IPS-11a (cell line): Measurements from ENCODE around the gene ADCY2.

ENCODE experiments used
- H3K4me3 ChIP-seq: one replicate; pipeline ENCODE4 v1.5.1; 2013; ENCODE audit warnings: low read depth, low read length, control low read depth

ADCY2 gene

GRCh38 chr5:7657153-7657552 lies 261.2 kb downstream of the ADCY2 start:
- no peak overlapping the region for H3K4me3 ChIP-seq

GRCh38 chr5:7659420-7659819 lies 263.5 kb downstream of the ADCY2 start:
- no peak overlapping the region for H3K4me3 ChIP-seq

GRCh38 chr5:7662289-7662688 lies 266.4 kb downstream of the ADCY2 start:
- no peak overlapping the region for H3K4me3 ChIP-seq

GRCh38 chr5:7663808-7664207 lies 267.9 kb downstream of the ADCY2 start:
- H3K4me3 ChIP-seq = no peak overlapping the region

GRCh38 chr5:7664208-7664607 lies 268.3 kb downstream of the ADCY2 start:
- no peak overlapping the region for H3K4me3 ChIP-seq

GRCh38 chr5:7667216-7667767 lies 271.4 kb downstream of the ADCY2 start:
- no peak overlapping the region for H3K4me3 ChIP-seq

- no peak overlapping the region for H3K4me3 ChIP-seq
Observed at GRCh38 chr5:7668161-7668560, 272.2 kb downstream of the ADCY2 start.

GRCh38 chr5:7668627-7669026 lies 272.7 kb downstream of the ADCY2 start:
- H3K4me3 ChIP-seq = no peak overlapping the region

GRCh38 chr5:7671381-7671993 lies 275.5 kb downstream of the ADCY2 start:
- H3K4me3 ChIP-seq = no peak overlapping the region

- H3K4me3 ChIP-seq = no peak overlapping the region
Observed at GRCh38 chr5:7673658-7674057, 277.7 kb downstream of the ADCY2 start.

GRCh38 chr5:7676455-7676854 lies 280.5 kb downstream of the ADCY2 start:
- no peak overlapping the region for H3K4me3 ChIP-seq

- H3K4me3 ChIP-seq = no peak overlapping the region
Observed at GRCh38 chr5:7678030-7678429, 282.1 kb downstream of the ADCY2 start.

- no peak overlapping the region for H3K4me3 ChIP-seq
Observed at GRCh38 chr5:7679663-7680062, 283.7 kb downstream of the ADCY2 start.

GRCh38 chr5:7680260-7680659 lies 284.3 kb downstream of the ADCY2 start:
- H3K4me3 ChIP-seq = no peak overlapping the region

- H3K4me3 ChIP-seq = no peak overlapping the region
Observed at GRCh38 chr5:7682379-7682778, 286.4 kb downstream of the ADCY2 start.

GRCh38 chr5:7683753-7684152 lies 287.8 kb downstream of the ADCY2 start:
- no peak overlapping the region for H3K4me3 ChIP-seq

- no peak overlapping the region for H3K4me3 ChIP-seq
Observed at GRCh38 chr5:7684826-7685225, 288.9 kb downstream of the ADCY2 start.

GRCh38 chr5:7686794-7687193 lies 290.9 kb downstream of the ADCY2 start:
- H3K4me3 ChIP-seq = no peak overlapping the region

GRCh38 chr5:7690557-7690956 lies 294.6 kb downstream of the ADCY2 start:
- no peak overlapping the region for H3K4me3 ChIP-seq

GRCh38 chr5:7705261-7705660 lies 309.3 kb downstream of the ADCY2 start:
- H3K4me3 ChIP-seq = no peak overlapping the region

- H3K4me3 ChIP-seq = no peak overlapping the region
Observed at GRCh38 chr5:7705736-7706135, 309.8 kb downstream of the ADCY2 start.

- H3K4me3 ChIP-seq = no peak overlapping the region
Observed at GRCh38 chr5:7706256-7706655, 310.3 kb downstream of the ADCY2 start.

- H3K4me3 ChIP-seq = no peak overlapping the region
Observed at GRCh38 chr5:7714119-7714518, 318.2 kb downstream of the ADCY2 start.
